ENCODE results near the gene SIRT3. TPM values are rescaled to one million over a fixed set of nuclear protein-coding genes. Genes with fewer than 3 reads are reported as not detected.
A peak's percentile ranks its signal among the peaks of the same experiment; 100 is the strongest.
"Not testable (repeated sequence)": the region's sequence is repeated elsewhere in the genome, so short reads cannot be mapped to it uniquely, and the experiment has no call there.

SIRT3 gene
- total RNA-seq, 1 experiment from 2014 or later = 13.8 TPM

- H3K9ac ChIP-seq (ENCODE audit: low read length) = no peak overlapping the region
- no peaks in the 10 kb centered on the region for H3K36me3 ChIP-seq (ENCODE audit: low read depth, low read length)
- H3K9me2 ChIP-seq (replicated peaks; ENCODE audit: low read length) = no peaks in the 10 kb centered on the region
- ChIA-PET CTCF (no interaction called here), POLR2A (ENCODE audit: unreplicated experiment) (no interaction called here)
- no peak overlapping the region for H3K4me3 ChIP-seq (ENCODE audit: low read length)
- H3K4me1 ChIP-seq (ENCODE audit: insufficient read depth, low read length) = no peaks in the 10 kb centered on the region
- intact Hi-C loops (cut with micrococcal nuclease) = no loop called here
- H3K27ac ChIP-seq (ENCODE audit: low read length) = no peak overlapping the region
- no peaks in the 10 kb centered on the region for H3K27me3 ChIP-seq (ENCODE audit: low read length)
- no TSS peak for BruUV-seq (replicated peaks)
- H3F3A ChIP-seq (ENCODE audit: low read length, unreplicated experiment) = no peaks in the 10 kb centered on the region
- ATAC-seq = no peak
- no peaks in the 10 kb centered on the region for H3K9me3 ChIP-seq (ENCODE audit: low read length)
- no peak overlapping the region for H2AFZ ChIP-seq (ENCODE audit: low read length)
- no peak for DNase-seq
- H3K79me2 ChIP-seq (ENCODE audit: low read length) = no peaks in the 10 kb centered on the region
- TF ChIP-seq EZH2phosphoT487 (IDR thresholded peaks at IDR 0.05; ENCODE audit: borderline replicate concordance, low read length) (no peak), EZH2 (IDR thresholded peaks at IDR 0.05; ENCODE audit: low read length, unreplicated experiment) (no peak), CTCF (conservative IDR thresholded peaks at IDR 0.05; ENCODE audit: low read depth, low read length) (no peak)
- H3K4me2 ChIP-seq (ENCODE audit: low read length) = no peak overlapping the region
- no peaks in the 10 kb centered on the region for H4K20me1 ChIP-seq (ENCODE audit: low read length)
Observed at GRCh38 chr11:197741-198235, 38.4 kb downstream of the SIRT3 start.

GRCh38 chr11:196786-197731 is 39.1 kb downstream of the SIRT3 start:
- Histone ChIP-seq H3K79me2 (ENCODE audit: low read length) (no peaks in the 10 kb centered on the region), H3K4me1 (ENCODE audit: insufficient read depth, low read length) (no peaks in the 10 kb centered on the region), H4K20me1 (ENCODE audit: low read length) (no peaks in the 10 kb centered on the region), H3K36me3 (ENCODE audit: low read depth, low read length) (no peaks in the 10 kb centered on the region), H3K4me3 (ENCODE audit: low read length) (no peak overlapping the region), H2AFZ (ENCODE audit: low read length) (no peak overlapping the region), H3K4me2 (ENCODE audit: low read length) (no peak overlapping the region), H3K27me3 (ENCODE audit: low read length) (no peaks in the 10 kb centered on the region), H3F3A (ENCODE audit: low read length, unreplicated experiment) (no peaks in the 10 kb centered on the region), H3K9me2 (replicated peaks; ENCODE audit: low read length) (no peaks in the 10 kb centered on the region), H3K9me3 (ENCODE audit: low read length) (no peaks in the 10 kb centered on the region), H3K9ac (ENCODE audit: low read length) (no peak overlapping the region), H3K27ac (ENCODE audit: low read length) (no peak overlapping the region)
- no TSS peak for BruUV-seq (replicated peaks)
- TF ChIP-seq EZH2phosphoT487 (IDR thresholded peaks at IDR 0.05; ENCODE audit: borderline replicate concordance, low read length) = no peak
- no peak for TF ChIP-seq EZH2 (IDR thresholded peaks at IDR 0.05; ENCODE audit: low read length, unreplicated experiment)
- TF ChIP-seq CTCF (conservative IDR thresholded peaks at IDR 0.05; ENCODE audit: low read depth, low read length) = no peak
- intact Hi-C loops (cut with micrococcal nuclease) = no loop called here
- CTCF ChIA-PET = no interaction called here
- ATAC-seq (peak; percentile 12; the same call in 1 of the 2 replicates), DNase-seq (no peak)
- POLR2A ChIA-PET (ENCODE audit: unreplicated experiment) = no interaction called here

DNA sequence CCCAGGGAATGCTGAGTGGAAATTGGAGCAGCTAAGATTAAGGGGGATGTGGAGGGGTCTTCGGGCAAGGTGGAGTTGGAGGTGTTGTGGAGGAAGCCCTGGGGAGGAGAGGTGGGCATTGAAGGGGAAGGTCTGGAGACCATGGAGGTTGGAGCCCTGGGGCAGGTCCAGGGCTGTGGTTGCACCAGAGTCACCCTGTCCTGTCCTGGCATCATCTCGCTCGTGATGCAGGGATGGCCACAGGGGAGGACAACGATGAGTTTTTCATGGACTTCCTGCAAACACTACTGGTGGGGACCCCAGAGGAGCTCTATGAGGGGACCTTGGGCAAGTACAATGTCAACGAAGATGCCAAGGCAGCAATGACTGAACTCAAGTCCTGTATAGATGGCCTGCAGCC is 42.7 kb downstream of the SIRT3 start:
- H3K27ac ChIP-seq (ENCODE audit: low read length); H3K79me2 ChIP-seq (ENCODE audit: low read length); H3K4me3 ChIP-seq (ENCODE audit: low read length); H3K9me3 ChIP-seq (ENCODE audit: low read length); H2AFZ ChIP-seq (ENCODE audit: low read length); H3F3A ChIP-seq (ENCODE audit: low read length, unreplicated experiment); H3K9me2 ChIP-seq (replicated peaks; ENCODE audit: low read length); H3K4me2 ChIP-seq (ENCODE audit: low read length); H4K20me1 ChIP-seq (ENCODE audit: low read length); POLR2A ChIA-PET (ENCODE audit: unreplicated experiment); BruUV-seq (replicated peaks); H3K27me3 ChIP-seq (ENCODE audit: low read length); ATAC-seq; DNase-seq; H3K36me3 ChIP-seq (ENCODE audit: low read depth, low read length); CTCF ChIA-PET; intact Hi-C loops (cut with micrococcal nuclease); H3K9ac ChIP-seq (ENCODE audit: low read length); H3K4me1 ChIP-seq (ENCODE audit: insufficient read depth, low read length): not testable (repeated sequence)

- DNase-seq; H3K9ac ChIP-seq (ENCODE audit: low read length); H3K9me3 ChIP-seq (ENCODE audit: low read length); H4K20me1 ChIP-seq (ENCODE audit: low read length); H3F3A ChIP-seq (ENCODE audit: low read length, unreplicated experiment); CTCF ChIA-PET; H3K27me3 ChIP-seq (ENCODE audit: low read length); POLR2A ChIA-PET (ENCODE audit: unreplicated experiment); H3K4me1 ChIP-seq (ENCODE audit: insufficient read depth, low read length); H3K79me2 ChIP-seq (ENCODE audit: low read length); BruUV-seq (replicated peaks); H3K9me2 ChIP-seq (replicated peaks; ENCODE audit: low read length); H3K4me2 ChIP-seq (ENCODE audit: low read length); H2AFZ ChIP-seq (ENCODE audit: low read length); H3K4me3 ChIP-seq (ENCODE audit: low read length); H3K36me3 ChIP-seq (ENCODE audit: low read depth, low read length); ATAC-seq; intact Hi-C loops (cut with micrococcal nuclease); H3K27ac ChIP-seq (ENCODE audit: low read length): not testable (repeated sequence)
Observed at GRCh38 chr11:192674-193128, 43.4 kb downstream of the SIRT3 start, which contains the start of gene SCGB1C1. Gene SCGB1C1 (plus strand): TSS chr11:193078. CDS start chr11:193100, 22 bp downstream.

Measured in PC-3 (cell line).